Hematopoietic multipotent progenitor cell treated with erythropoietin and hydrocortisone succinate and interleukin-3 and kit ligand, for 17 days (in vitro differentiated cells): ENCODE results near the gene MYADML2.
"Not testable (repeated sequence)": the region's sequence is repeated elsewhere in the genome, so short reads cannot be mapped to it uniquely, and the experiment has no call there.

Experiments used
- DNase-seq: peaks from one replicate; pipeline ENCODE4 v3.0.0-alpha.2; 2015; ENCODE audit warnings: low spot score

Gene MYADML2

GRCh38 chr17:81924557-81925532, 22.2 kb downstream of the MYADML2 start:
- DNase-seq, result peak; percentile 59

- peak; percentile 94 for DNase-seq
Measured at GRCh38 chr17:81923302-81924260, 23.5 kb downstream of the MYADML2 start.

GRCh38 chr17:81922566-81923301, 24.3 kb downstream of the MYADML2 start:
- DNase-seq, result peak; percentile 33

DNA sequence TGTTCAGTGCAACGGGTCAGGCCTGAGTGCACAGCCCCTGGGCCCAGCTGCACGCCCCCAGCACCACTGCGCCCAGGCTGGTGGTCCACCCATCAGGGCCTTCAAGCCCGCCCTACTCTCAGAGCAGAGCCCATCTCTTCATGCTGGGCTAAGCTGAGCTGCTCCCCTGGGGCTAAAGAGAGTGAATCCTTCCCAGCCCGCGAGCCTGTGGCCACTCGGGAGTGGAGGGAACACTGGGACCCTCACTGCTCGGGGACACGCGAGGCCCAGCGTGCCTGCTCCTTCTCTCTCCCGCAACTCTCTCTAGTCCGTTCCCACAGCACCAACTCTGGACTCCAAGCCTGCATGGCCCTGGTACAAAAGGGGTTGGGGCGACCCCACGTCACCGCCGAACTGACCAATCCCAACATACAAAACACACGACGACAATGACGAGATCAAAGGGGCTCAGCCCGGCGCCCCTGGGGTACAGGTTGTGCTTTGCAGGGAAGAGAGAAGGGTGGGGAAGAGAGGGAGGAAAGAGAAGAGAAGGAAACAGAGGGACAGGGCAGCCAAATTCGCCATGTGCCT, 25.0 kb downstream of the MYADML2 start:
- no peak for DNase-seq

GRCh38 chr17:81921537-81921862, 25.5 kb downstream of the MYADML2 start:
- DNase-seq, result no peak

DNA sequence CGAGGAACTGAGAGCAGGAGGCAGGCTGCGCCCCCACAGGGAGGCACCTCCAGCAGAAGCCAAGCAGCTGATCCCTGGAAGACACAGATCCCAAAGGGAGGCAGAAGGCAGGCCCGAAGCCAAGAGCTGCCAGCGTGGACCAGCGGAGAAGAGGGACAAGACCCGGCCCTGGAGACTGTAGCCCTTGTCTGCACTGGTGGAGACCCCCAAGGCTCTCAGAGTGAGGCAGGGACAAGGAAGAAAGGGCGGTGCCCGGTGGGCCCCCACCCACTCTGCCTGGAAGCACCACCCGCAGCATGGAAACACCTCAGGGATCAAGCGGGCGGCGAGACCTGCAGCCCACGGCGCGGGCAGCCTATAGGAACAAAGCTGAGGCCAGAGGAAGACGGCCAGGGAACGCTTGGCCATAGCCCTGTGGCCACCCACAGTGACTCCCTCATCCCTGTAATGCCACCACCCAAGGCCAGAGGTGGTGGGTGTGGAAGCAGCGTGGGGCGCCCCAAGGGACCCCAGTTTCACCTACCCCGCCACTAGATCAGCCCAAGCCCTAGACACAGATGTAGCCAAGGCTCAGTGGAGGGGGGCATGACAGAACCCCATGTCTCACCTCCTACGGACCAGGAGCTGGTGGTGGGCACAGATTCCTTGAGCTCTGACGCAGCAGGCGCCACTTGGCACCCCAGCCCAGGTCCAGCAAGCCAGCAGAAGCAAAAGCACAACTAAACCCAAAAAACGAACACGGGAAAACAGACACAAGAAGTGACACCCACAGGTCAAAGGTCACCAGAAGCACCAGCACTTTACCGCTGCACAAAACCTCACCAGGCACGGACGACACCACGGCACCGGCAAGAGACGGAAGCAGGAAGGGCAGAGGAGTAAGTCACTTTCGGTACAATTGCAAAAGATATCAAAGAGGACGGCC, 26.2 kb downstream of the MYADML2 start:
- DNase-seq, result no peak

- DNase-seq, result peak; percentile 77
Measured at GRCh38 chr17:81918832-81919545, 28.0 kb downstream of the MYADML2 start.

DNA sequence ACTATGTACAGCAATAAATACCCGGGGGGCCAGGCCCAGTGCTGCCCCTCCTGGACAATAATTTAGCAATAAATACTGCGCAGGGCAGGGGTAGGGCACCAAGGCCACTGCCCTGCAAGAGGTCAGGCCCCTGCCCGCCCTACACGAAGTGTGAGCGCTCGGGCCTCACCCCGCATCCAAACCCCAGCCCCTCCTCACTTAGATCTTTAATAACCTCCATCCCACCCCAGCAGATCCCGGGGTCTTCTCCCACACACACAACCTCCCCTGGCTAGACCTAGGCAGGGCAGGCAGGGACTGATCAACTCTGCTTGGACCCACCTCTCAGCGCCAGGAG, 28.7 kb downstream of the MYADML2 start:
- DNase-seq, result not testable (repeated sequence)

DNA sequence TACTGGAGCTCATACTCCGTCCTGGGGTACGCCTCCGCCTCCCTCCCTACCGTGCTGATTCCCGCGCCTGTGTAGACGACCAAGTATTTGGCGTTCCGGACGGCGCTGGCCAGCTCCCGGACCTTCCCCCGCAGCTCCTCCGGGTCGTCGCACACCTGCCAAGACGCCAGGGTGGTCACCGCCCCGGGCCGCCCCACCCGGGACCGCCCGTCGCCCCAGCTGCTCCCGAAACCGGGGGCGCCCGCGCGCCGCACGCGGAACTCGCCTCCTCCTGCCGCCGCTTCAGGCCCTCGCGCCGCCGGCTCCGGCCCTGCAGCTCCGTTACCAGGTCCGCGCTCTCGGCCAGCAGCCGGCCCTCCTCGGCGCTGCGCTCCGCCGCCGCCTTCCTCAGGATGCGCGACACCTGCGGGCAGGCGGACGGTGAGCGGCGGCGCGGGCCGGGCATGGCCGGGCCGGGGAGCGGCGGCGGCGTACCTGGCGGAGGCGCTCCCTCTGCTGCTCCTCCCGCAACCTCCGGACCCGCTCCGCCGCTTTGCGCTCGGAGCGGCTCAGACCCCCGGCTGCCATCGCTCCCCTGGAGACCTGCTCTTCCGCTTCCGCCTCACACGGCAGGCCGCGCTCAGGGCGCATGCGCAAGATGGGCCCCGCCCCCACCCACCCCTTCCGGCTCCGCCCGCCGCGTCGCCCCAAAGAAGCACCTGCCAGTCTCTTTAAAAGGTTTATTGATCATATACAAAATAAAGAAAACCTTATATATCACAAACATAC, 29.3 kb downstream of the MYADML2 start, which contains the start of gene SIRT7:
Gene SIRT7 (minus strand): TSS at position 612 of the 768 bp plus-strand sequence. CDS start 45 bp downstream, at position 567.
- peak; percentile 92 for DNase-seq

GRCh38 chr17:81916234-81917001, 30.6 kb downstream of the MYADML2 start:
- DNase-seq, result peak; percentile 66

DNA sequence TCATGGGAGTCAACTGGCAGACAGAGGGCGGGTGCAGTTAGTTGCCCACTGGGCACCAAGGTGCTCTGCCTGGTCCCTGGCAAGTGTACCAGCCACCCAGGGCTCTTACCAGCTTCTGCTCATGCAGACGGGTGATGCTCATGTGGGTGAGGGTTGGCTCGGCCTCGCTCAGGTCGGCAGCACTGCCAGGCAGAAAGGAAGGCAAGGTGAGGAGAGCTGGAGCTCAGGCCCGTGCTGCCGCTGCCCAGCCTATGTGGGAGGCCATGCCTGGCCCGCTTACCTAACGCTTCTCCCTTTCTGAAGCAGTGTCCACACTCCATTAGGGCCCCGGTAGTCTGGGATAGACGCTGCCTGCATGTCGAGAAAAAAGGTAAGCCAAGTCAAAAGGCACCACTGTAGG, 31.7 kb downstream of the MYADML2 start:
- no peak for DNase-seq

DNA sequence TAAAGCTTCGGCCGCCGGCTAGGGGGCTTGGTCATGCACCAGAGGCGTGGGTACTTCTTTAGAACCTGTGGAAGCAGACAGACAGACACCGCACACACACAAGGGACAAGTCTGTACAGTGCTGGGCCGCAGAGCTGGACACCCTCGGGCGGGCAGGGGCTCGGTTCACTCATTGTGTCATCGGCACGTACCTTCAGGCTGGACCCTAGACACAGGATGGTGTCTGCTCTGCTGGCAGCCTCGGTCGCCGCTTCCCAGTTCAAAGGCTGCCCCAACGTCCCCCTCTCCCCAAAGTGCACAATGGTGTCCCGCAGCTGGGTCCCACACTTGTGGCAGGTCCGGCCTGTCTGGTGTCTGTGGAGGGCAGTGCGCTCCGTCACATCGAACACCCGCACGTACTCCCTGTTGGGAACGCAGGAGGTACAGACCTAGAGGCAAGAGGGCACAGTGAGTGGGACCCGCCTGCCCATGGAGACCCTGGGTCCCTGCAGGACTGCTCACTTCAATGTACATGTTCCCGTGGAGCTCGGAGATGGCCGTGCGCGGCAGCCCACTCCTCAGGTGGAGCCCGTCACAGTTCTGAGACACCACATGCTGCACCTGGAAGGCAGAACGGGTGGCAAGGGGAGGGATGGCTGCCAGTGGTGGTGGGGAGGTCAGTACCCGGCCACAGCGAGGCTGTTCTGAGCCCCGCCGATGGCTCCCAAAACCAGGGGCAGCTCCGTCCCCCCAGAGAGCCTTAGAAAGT, 32.8 kb downstream of the MYADML2 start:
- DNase-seq, result no peak

DNA sequence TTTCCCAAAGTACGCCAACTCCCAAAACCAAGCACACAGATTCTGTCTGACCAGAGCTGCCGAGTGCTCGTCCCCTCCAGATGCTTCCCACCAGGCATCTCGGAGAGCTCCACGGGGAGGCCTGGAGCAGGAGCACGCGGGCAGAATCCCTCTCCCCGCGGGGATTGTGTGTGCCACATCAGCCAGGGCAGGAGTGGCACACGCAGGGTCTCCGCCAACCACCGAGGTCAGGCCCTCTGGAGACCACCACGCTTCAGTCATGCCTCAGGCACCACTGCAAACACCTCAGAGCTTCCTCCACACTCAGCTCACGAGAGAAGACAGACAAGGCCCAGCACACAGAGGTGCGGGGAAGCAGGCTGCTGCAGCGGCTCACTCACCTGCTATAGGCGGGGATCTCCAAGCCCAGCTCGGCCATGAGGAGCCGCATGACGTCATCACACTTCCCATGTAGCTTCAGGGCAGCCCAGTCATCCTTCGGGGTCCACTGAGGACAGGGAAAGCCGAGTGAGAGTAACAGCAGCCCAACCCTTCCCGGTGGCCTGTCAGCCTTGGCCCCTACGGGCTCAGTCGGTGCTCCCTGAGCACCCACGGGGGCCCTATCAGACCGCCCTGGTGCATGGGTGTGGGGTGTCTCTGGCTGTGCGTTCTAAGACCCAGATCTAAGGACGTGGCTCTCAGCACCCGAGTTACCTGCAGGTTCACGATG, 33.5 kb downstream of the MYADML2 start:
- DNase-seq, result no peak

- peak; percentile 41 for DNase-seq
Measured at GRCh38 chr17:81912441-81913309, 34.4 kb downstream of the MYADML2 start.

DNA sequence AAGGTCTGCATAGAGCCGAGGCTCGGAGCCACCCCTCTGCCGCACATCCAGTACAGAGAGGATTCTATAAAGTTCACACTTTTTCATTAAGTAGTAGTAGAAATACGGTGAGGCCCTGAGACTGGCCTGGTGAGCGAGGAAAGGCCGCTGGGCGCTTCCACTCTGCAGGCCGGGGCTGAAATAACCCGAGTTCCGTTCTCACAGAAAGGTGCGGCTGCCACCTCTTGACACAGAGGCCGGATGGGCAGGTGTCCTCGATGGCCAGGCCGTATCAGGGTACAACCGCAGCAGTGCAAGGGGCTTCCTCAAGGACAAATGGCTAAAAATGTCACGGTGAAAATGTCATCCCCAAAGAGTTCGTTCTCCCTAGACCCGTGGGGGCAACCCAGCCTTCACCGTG, 35.1 kb downstream of the MYADML2 start:
- DNase-seq, result no peak
